AG04450 (cell line): ENCODE data around the gene PLCD1. TPM values are rescaled to one million over a fixed set of nuclear protein-coding genes. Genes with fewer than 3 reads are reported as not detected.

Source experiments
- CTCF ChIA-PET: fragments of 300-600, 350-600 bp; formaldehyde crosslinking; extraction: SDS; loops from one replicate; lab custom pipeline; 2022; ENCODE audit warnings: antibody characterized with exemption, inconsistent platforms; lab: Charles Lee
- POLR2A ChIA-PET: fragments of 350-600 bp; formaldehyde crosslinking; extraction: SDS; loops from one replicate; lab custom pipeline; 2021; ENCODE audit warnings: antibody characterized with exemption, inconsistent platforms; lab: Yijun Ruan, JAX
- DNase-seq: peaks from one replicate; pipeline ENCODE4 v3.0.0-alpha.2; 2011; ENCODE audit warnings: low read depth, low spot score
- H3K27ac ChIP-seq: one replicate; pipeline ENCODE4 v1.5.1; 2012; ENCODE audit warnings: low read depth, low read length, control low read depth
- H3K27me3 ChIP-seq: one replicate; pipeline ENCODE4 v1.6.0; 2012; ENCODE audit warnings: low read length; ENCODE audit not compliant: control insufficient read depth, insufficient read depth
- H3K4me3 ChIP-seq: 2 replicates; pipeline ENCODE4 v1.5.1; 2011; ENCODE audit warnings: mild to moderate bottlenecking, low read depth, low read length, control low read depth
- H3K9me3 ChIP-seq: 2 replicates; pipeline ENCODE4 v1.5.1; 2012; ENCODE audit warnings: low read length; ENCODE audit not compliant: control insufficient read depth, insufficient read depth
- polyA plus RNA-seq: library from polyadenylated mRNA; depleted of rRNA; stranded (reverse); fragments of >200 nt; gene quantifications from 2 replicates; pipeline ENCODE4 v1.2.3, GENCODE V29; 2011; rRNA removed
- small RNA-seq: library from RNA; depleted of rRNA; stranded (forward); fragments of <200 nt; gene quantifications from one replicate; pipeline ENCODE3, GENCODE V24; 2012; ENCODE audit warnings: low read depth; ENCODE audit not compliant: insufficient read length
- TF ChIP-seq, protein P1 (sequence below): IDR thresholded peaks from 2 replicates; pipeline ENCODE4 v1.5.1; 2011; ENCODE audit warnings: low read depth, low read length, control low read depth, inconsistent platforms

The PLCD1 gene
- polyA plus RNA-seq, 1 experiment = 14.4 TPM

DNA sequence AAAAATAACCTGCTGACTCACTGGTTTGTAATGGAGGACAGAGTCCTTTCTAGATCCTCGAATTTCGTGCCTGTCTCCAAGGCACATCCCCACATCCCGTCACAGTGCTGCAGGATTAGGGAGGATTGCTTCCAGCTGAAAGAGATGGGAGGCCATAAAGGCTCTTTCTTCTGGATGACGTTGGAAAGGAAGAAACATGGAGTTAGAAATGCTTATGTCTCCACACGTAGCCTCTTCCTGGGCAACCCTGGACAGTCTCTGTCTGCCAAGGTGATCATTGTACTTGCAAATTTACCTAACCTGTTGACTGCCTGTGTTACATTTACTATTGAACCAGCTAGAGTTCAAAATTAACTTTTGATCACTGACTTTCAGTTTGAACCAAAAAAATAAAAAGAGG is 66.4 kb downstream of the PLCD1 start:
- Histone ChIP-seq H3K9me3 (no peaks in the 10 kb centered on the region), H3K4me3 (no peak overlapping the region), H3K27ac (no peak overlapping the region), H3K27me3 (no peaks in the 10 kb centered on the region)
- DNase-seq = no peak
- TF ChIP-seq, protein P1, sequence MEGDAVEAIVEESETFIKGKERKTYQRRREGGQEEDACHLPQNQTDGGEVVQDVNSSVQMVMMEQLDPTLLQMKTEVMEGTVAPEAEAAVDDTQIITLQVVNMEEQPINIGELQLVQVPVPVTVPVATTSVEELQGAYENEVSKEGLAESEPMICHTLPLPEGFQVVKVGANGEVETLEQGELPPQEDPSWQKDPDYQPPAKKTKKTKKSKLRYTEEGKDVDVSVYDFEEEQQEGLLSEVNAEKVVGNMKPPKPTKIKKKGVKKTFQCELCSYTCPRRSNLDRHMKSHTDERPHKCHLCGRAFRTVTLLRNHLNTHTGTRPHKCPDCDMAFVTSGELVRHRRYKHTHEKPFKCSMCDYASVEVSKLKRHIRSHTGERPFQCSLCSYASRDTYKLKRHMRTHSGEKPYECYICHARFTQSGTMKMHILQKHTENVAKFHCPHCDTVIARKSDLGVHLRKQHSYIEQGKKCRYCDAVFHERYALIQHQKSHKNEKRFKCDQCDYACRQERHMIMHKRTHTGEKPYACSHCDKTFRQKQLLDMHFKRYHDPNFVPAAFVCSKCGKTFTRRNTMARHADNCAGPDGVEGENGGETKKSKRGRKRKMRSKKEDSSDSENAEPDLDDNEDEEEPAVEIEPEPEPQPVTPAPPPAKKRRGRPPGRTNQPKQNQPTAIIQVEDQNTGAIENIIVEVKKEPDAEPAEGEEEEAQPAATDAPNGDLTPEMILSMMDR = no peak
- CTCF ChIA-PET = interaction anchor here (0.6 to 10.9 kb wide), 3 partner anchors 11 to 108 kb away, joined by 3 to 241 read pairs (median 4); no protein-coding TSS in a partner anchor
- POLR2A ChIA-PET = no interaction called here

DNA sequence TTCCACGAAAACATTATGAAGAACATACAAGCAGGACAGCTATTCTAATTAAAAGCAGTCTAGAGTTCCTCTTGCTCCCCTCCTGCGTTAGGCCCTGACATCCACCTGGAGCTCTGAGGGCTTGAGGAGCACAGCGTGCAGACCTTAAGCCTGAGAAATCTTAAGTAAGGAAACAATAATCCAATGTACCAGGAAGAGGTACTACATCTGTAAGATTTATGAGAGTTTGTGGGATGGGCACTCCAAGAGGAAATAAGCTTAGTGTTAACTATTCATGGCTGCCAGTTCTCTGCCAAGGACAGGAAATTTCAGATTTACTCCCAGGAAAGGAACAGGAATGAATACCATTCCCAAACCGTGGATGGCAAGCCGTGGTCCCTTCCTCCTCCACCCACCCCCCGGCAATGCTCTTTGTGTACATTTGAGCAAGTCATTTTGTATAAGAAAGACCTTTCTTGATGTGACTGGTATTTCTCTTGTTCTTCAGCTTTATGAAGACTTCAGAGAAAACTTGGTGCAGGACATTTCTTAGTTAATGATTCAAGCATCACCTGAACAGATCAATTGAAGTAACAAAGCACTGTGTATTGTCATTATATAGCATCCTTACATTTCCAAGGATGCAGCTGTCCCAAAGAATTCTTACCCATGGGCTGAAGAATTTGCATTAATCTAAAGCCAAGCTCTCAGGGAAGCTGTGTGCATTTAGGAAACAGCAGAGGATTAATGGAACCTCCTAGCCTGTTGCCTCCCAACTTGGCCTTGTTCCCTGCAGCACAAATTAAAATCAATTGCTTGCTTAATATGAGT is 67.6 kb downstream of the PLCD1 start:
- Histone ChIP-seq H3K27ac (no peak overlapping the region), H3K4me3 (no peak overlapping the region), H3K27me3 (no peaks in the 10 kb centered on the region), H3K9me3 (no peaks in the 10 kb centered on the region)
- ChIA-PET POLR2A (no interaction called here), CTCF (interaction anchor here (0.9 to 10.9 kb wide), 7 partner anchors 8 to 106 kb away, joined by 3 to 241 read pairs (median 4); no protein-coding TSS in a partner anchor)
- DNase-seq = no peak
- TF ChIP-seq, protein P1 = no peak

DNA sequence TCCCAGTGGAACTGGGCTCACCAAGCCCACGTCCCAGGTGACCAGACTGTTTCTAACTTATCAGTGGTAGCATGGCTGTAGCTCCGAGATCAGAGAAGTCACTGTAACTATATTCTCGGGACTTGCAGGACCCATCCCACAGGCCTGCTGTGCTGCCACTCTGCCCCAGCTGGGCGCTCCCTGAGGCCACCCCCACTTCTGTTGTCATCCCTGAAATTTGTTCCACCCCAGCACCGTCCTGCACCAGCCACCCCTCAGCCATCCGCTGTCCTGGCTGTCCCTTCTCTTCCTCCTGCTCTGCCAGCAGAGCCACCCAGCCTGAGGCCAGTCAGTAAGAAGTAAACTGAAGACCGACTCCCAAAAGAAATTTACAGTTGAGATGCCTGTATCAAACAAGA is 71.9 kb downstream of the PLCD1 start:
- DNase-seq = no peak
- Histone ChIP-seq H3K27ac (no peak overlapping the region), H3K4me3 (no peak overlapping the region), H3K27me3 (no peaks in the 10 kb centered on the region), H3K9me3 (no peaks in the 10 kb centered on the region)
- CTCF ChIA-PET = interaction anchor here (1.0 to 5.4 kb wide), 4 partner anchors 10 to 102 kb away, joined by 3 to 30 read pairs (median 8); no protein-coding TSS in a partner anchor
- TF ChIP-seq, protein P1 = no peak
- POLR2A ChIA-PET = no interaction called here

Small RNAs within 50 kb of the gene (small RNA-seq; reads per million reads assigned to genes)
- gene MIR26A1 = 47.9 reads per million, percentile 85 among the genes with 10 or more reads in this experiment
- gene RF00019 = not detected

Other genes with a start within 250 kb of the PLCD1 start
- 35.7 and 40.4 TPM in 2 replicates for gene CTDSPL, start 167.8 kb downstream of the PLCD1 start, polyA plus RNA-seq
- gene VILL, start 38.9 kb downstream of the PLCD1 start, polyA plus RNA-seq = 2.6 and 5.3 TPM in 2 replicates
- gene DLEC1, start 9.6 kb upstream of the PLCD1 start, polyA plus RNA-seq = 0.04 and 0.06 TPM in 2 replicates
- gene ACAA1, start 107.5 kb upstream of the PLCD1 start, polyA plus RNA-seq = 47.6 and 50.9 TPM in 2 replicates
- 32.4 and 47.0 TPM in 2 replicates for gene MYD88, start 109.0 kb upstream of the PLCD1 start, polyA plus RNA-seq
- gene OXSR1, start 135.9 kb upstream of the PLCD1 start, polyA plus RNA-seq = 34.7 and 42.3 TPM in 2 replicates
- gene SLC22A13, start 236.2 kb upstream of the PLCD1 start, polyA plus RNA-seq = 0.15 and 0.19 TPM in 2 replicates